DND-41 (cell line): ENCODE measurements around the gene WARS2.

Experiments
- ATAC-seq: fragments of 200-7000 bp; cut with Tn5 transposase; 3 replicates; pipeline ENCODE4 v1.9.1; 2021; ENCODE audit warnings: low read depth; ENCODE audit not compliant: insufficient read depth
- DNase-seq: peaks from one replicate; pipeline ENCODE4 v3.0.0-alpha.2; 2020
- H2AFZ ChIP-seq: 2 replicates; pipeline ENCODE4 v1.6.0; 2012; ENCODE audit warnings: low read depth, low read length
- H3K27ac ChIP-seq: 2 replicates; pipeline ENCODE4 v1.5.1; 2012; ENCODE audit warnings: low read length, inconsistent platforms
- H3K27me3 ChIP-seq: fragments of 200-600 bp; sonication (generic); 2 replicates; pipeline ENCODE4 v1.6.0; 2012; ENCODE audit warnings: low read length, mild to moderate bottlenecking, inconsistent platforms; ENCODE audit not compliant: insufficient read depth, poor library complexity
- H3K36me3 ChIP-seq: 2 replicates; pipeline ENCODE4 v1.5.1; 2012; ENCODE audit warnings: low read length, inconsistent platforms; ENCODE audit not compliant: insufficient read depth
- H3K4me1 ChIP-seq: 2 replicates; pipeline ENCODE4 v1.5.1; 2012; ENCODE audit warnings: mild to moderate bottlenecking, low read length; ENCODE audit not compliant: insufficient read depth
- H3K4me2 ChIP-seq: 2 replicates; pipeline ENCODE4 v1.6.0; 2012; ENCODE audit warnings: mild to moderate bottlenecking, moderate library complexity, low read length, inconsistent platforms; ENCODE audit not compliant: insufficient read depth
- H3K4me3 ChIP-seq, 2 experiments: fragments of 200-600 bp in 1 of 2; shearing (Covaris generic) in 1 of 2; 2 replicates each; pipeline ENCODE4 v1.5.1; 2012 to 2016; ENCODE audit warnings: inconsistent platforms in 2 of 2, low read length in 2 of 2, mild to moderate bottlenecking in 2 of 2, low read depth in 1 of 2, moderate library complexity in 1 of 2
- H3K79me2 ChIP-seq: 2 replicates; pipeline ENCODE4 v1.6.0; 2012; ENCODE audit warnings: low read length, inconsistent platforms; ENCODE audit not compliant: insufficient read depth
- H3K9ac ChIP-seq: 2 replicates; pipeline ENCODE4 v1.6.0; 2012; ENCODE audit warnings: low read depth, mild to moderate bottlenecking, inconsistent platforms, low read length, moderate library complexity
- H3K9me3 ChIP-seq: 2 replicates; pipeline ENCODE4 v1.5.1; 2012; ENCODE audit warnings: low read length, moderate library complexity, mild to moderate bottlenecking, inconsistent platforms; ENCODE audit not compliant: insufficient read depth, severe bottlenecking
- H4K20me1 ChIP-seq: 2 replicates; pipeline ENCODE4 v1.6.0; 2012; ENCODE audit warnings: low read length; ENCODE audit not compliant: insufficient read depth
- CTCF ChIP-seq: IDR thresholded peaks from 2 replicates; pipeline ENCODE4 v1.5.1; 2012; ENCODE audit warnings: borderline replicate concordance, low read length, moderate library complexity, mild to moderate bottlenecking; ENCODE audit not compliant: poor library complexity, severe bottlenecking; ENCODE audit errors: extremely low read depth
- EZH2 ChIP-seq: IDR thresholded peaks from 3 replicates; pipeline ENCODE4 v1.6.1; 2012; ENCODE audit warnings: borderline replicate concordance, low read depth, mild to moderate bottlenecking, moderate library complexity, low read length, inconsistent platforms; ENCODE audit not compliant: severe bottlenecking

WARS2 gene

GRCh38 chr1:118992237-118992825 is 148.1 kb downstream of the WARS2 start:
- Histone ChIP-seq H3K9me3 (no peaks in the 10 kb centered on the region), H3K4me2 (no peak overlapping the region), H3K27ac (no peak overlapping the region), H3K4me1 (no peaks in the 10 kb centered on the region), H4K20me1 (no peaks in the 10 kb centered on the region), H3K79me2 (no peaks in the 10 kb centered on the region), H3K36me3 (no peaks in the 10 kb centered on the region), H3K9ac (no peak overlapping the region), H3K4me3 (no peak overlapping the region), H3K27me3 (peaks cover 8% of the 10 kb centered on the region), H2AFZ (no peak overlapping the region)
- TF ChIP-seq EZH2 (no peak), CTCF (no peak)
- ATAC-seq: no peak
- DNase-seq: no peak

- H3K4me2 ChIP-seq: no peak overlapping the region
- no peak for ATAC-seq
- peaks cover 8% of the 10 kb centered on the region for H3K27me3 ChIP-seq
Observed at GRCh38 chr1:118991448-118991847, 149.0 kb downstream of the WARS2 start.

GRCh38 chr1:118990513-118991152 is 149.8 kb downstream of the WARS2 start:
- ATAC-seq (no peak), DNase-seq (no peak)
- Histone ChIP-seq H3K79me2 (no peaks in the 10 kb centered on the region), H3K4me3 (no peak overlapping the region), H3K36me3 (no peaks in the 10 kb centered on the region), H3K27me3 (peaks cover 8% of the 10 kb centered on the region), H3K4me1 (no peaks in the 10 kb centered on the region), H3K27ac (no peak overlapping the region), H3K9ac (no peak overlapping the region), H4K20me1 (no peaks in the 10 kb centered on the region), H3K9me3 (no peaks in the 10 kb centered on the region), H3K4me2 (no peak overlapping the region), H2AFZ (no peak overlapping the region)
- TF ChIP-seq CTCF (no peak), EZH2 (no peak)

More at GRCh38 chr1:118991448-118991847, 149.0 kb downstream of the WARS2 start:
- Histone ChIP-seq H3K4me3 (no peak overlapping the region), H3K4me1 (no peaks in the 10 kb centered on the region), H3K9me3 (no peaks in the 10 kb centered on the region), H4K20me1 (no peaks in the 10 kb centered on the region), H2AFZ (no peak overlapping the region), H3K79me2 (no peaks in the 10 kb centered on the region), H3K9ac (no peak overlapping the region), H3K27ac (no peak overlapping the region), H3K36me3 (no peaks in the 10 kb centered on the region)
- no peak for TF ChIP-seq CTCF
- DNase-seq: no peak
